ENCODE measurements around the gene KCTD8. TPM values are rescaled to one million over a fixed set of nuclear protein-coding genes. Genes with fewer than 3 reads are reported as not detected.

Gene KCTD8
- total and polyA plus RNA-seq, 7 donors: 0.03 to 2.7 (median 1.7) TPM; not detected in 2

- 69 to 72% methylated on average over 3 of the region's 3 CpGs for WGBS, 2 donors
- H3K27ac ChIP-seq: no peak overlapping the region
- H3K4me3 ChIP-seq: no peak overlapping the region
- TF ChIP-seq, protein P1, sequence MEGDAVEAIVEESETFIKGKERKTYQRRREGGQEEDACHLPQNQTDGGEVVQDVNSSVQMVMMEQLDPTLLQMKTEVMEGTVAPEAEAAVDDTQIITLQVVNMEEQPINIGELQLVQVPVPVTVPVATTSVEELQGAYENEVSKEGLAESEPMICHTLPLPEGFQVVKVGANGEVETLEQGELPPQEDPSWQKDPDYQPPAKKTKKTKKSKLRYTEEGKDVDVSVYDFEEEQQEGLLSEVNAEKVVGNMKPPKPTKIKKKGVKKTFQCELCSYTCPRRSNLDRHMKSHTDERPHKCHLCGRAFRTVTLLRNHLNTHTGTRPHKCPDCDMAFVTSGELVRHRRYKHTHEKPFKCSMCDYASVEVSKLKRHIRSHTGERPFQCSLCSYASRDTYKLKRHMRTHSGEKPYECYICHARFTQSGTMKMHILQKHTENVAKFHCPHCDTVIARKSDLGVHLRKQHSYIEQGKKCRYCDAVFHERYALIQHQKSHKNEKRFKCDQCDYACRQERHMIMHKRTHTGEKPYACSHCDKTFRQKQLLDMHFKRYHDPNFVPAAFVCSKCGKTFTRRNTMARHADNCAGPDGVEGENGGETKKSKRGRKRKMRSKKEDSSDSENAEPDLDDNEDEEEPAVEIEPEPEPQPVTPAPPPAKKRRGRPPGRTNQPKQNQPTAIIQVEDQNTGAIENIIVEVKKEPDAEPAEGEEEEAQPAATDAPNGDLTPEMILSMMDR (IDR thresholded peaks at IDR 0.05): no peak
- TF ChIP-seq POLR2AphosphoS5 (IDR thresholded peaks at IDR 0.05): no peak
- TF ChIP-seq POLR2A (IDR thresholded peaks at IDR 0.05): no peak
- no peak for TF ChIP-seq EP300 (IDR thresholded peaks at IDR 0.05)
- intact Hi-C loops (cut with DNase I): no loop called here
- H3K9me3 ChIP-seq: no peaks in the 10 kb centered on the region
- H3K27me3 ChIP-seq: no peaks in the 10 kb centered on the region
- H3K36me3 ChIP-seq: no peaks in the 10 kb centered on the region
- no peak for DNase-seq
- H3K4me1 ChIP-seq: no peaks in the 10 kb centered on the region
Observed at GRCh38 chr4:44351069-44351468, 97.5 kb downstream of the KCTD8 start.

GRCh38 chr4:44342800-44343199 is 105.8 kb downstream of the KCTD8 start:
- WGBS, 2 donors: 11 to 48% methylated on average over 1 of the region's 1 CpG
- Histone ChIP-seq H3K9me3 (no peaks in the 10 kb centered on the region), H3K27me3 (no peaks in the 10 kb centered on the region), H3K36me3 (no peaks in the 10 kb centered on the region), H3K27ac (no peak overlapping the region), H3K4me3 (no peak overlapping the region), H3K4me1 (no peaks in the 10 kb centered on the region)
- DNase-seq: no peak
- TF ChIP-seq POLR2A (IDR thresholded peaks at IDR 0.05) (no peak), EP300 (IDR thresholded peaks at IDR 0.05) (no peak), POLR2AphosphoS5 (IDR thresholded peaks at IDR 0.05) (no peak)
- TF ChIP-seq, protein P1 (IDR thresholded peaks at IDR 0.05): no peak
- intact Hi-C loops (cut with DNase I): no loop called here

DNA sequence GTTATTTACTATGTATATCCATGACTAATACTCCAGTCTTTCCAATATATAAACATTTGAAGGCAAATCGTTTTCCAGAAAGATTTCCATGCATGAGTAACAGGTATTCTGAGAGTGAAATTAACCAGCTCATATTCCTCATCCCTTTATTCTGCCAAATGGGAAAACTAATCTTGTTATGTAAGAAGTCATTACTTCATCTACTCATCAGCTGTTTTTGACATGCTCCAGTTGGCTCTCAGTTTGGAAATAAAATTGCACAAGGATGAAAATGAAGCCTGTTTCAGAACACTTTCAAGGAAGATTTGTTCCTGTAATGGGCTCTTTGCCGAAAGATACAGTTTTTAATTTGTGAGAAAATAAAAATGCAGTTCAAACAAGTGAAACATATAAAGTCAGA is 121.9 kb downstream of the KCTD8 start:
- WGBS, 2 donors: 53 to 56% methylated on average over 2 of the region's 2 CpGs
- intact Hi-C loops (cut with DNase I): no loop called here
- no peaks in the 10 kb centered on the region for H3K27me3 ChIP-seq
- no peak for DNase-seq
- peaks cover 0 to 6% (median 0%) of the 10 kb centered on the region in 4 donors for H3K4me1 ChIP-seq
- no peak overlapping the region for H3K27ac ChIP-seq
- H3K36me3 ChIP-seq: no peaks in the 10 kb centered on the region
- TF ChIP-seq POLR2AphosphoS5 (IDR thresholded peaks at IDR 0.05) (no peak), EP300 (IDR thresholded peaks at IDR 0.05) (no peak), POLR2A (IDR thresholded peaks at IDR 0.05) (no peak)
- TF ChIP-seq, protein P1 (IDR thresholded peaks at IDR 0.05): no peak
- no peak overlapping the region for H3K4me3 ChIP-seq
- no peaks in the 10 kb centered on the region for H3K9me3 ChIP-seq

DNA sequence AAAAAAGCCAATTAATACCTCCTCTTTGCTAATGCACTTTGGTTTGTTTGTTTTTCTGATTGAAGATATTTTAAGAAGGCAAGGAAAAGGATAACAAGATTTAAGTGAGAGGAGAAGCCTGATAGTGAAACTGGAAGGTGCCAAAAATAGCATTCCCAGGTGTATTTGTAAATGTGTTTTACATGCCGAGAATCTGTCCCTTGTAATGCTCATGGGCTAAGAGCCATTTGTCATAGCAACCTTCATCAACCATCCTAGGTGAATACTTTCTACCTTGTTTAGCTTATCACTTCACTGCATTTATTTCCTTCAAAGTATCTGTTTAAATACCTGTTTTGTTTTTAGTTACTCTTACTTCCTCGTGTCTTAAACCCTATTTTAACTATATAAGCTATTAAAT is 127.8 kb downstream of the KCTD8 start:
- Histone ChIP-seq H3K27ac (no peak overlapping the region), H3K27me3 (no peaks in the 10 kb centered on the region), H3K36me3 (no peaks in the 10 kb centered on the region), H3K9me3 (no peaks in the 10 kb centered on the region), H3K4me1 (no peaks in the 10 kb centered on the region), H3K4me3 (no peak overlapping the region)
- 17 to 52% methylated on average over 2 of the region's 2 CpGs for WGBS, 2 donors
- intact Hi-C loops (cut with DNase I): no loop called here
- TF ChIP-seq EP300 (IDR thresholded peaks at IDR 0.05): no peak
- no peak for TF ChIP-seq POLR2A (IDR thresholded peaks at IDR 0.05)
- TF ChIP-seq POLR2AphosphoS5 (IDR thresholded peaks at IDR 0.05): no peak
- TF ChIP-seq, protein P1 (IDR thresholded peaks at IDR 0.05): no peak
- no peak for DNase-seq

GRCh38 chr4:44319129-44319528 is 129.5 kb downstream of the KCTD8 start:
- H3K9me3 ChIP-seq: no peaks in the 10 kb centered on the region
- TF ChIP-seq POLR2A (IDR thresholded peaks at IDR 0.05) (no peak), POLR2AphosphoS5 (IDR thresholded peaks at IDR 0.05) (no peak), EP300 (IDR thresholded peaks at IDR 0.05) (no peak)
- TF ChIP-seq, protein P1 (IDR thresholded peaks at IDR 0.05): no peak
- H3K4me3 ChIP-seq: no peak overlapping the region
- WGBS, 2 donors: 74 to 80% methylated on average over 3 of the region's 3 CpGs
- intact Hi-C loops (cut with DNase I): no loop called here
- no peak for DNase-seq
- H3K27me3 ChIP-seq: no peaks in the 10 kb centered on the region
- no peak overlapping the region for H3K27ac ChIP-seq
- H3K4me1 ChIP-seq: no peaks in the 10 kb centered on the region
- no peaks in the 10 kb centered on the region for H3K36me3 ChIP-seq
